IMR-90 (cell line): ENCODE results near the gene FOXO3. TPM values are rescaled to one million over a fixed set of nuclear protein-coding genes. Genes with fewer than 3 reads are reported as not detected.
A peak's percentile ranks its signal among the peaks of the same experiment; 100 is the strongest.
"Not testable (repeated sequence)": the region's sequence is repeated elsewhere in the genome, so short reads cannot be mapped to it uniquely, and the experiment has no call there.

ENCODE experiments used
- ATAC-seq: fragments of 200-7000 bp; cut with Tn5 transposase; 2 replicates; pipeline ENCODE4 v1.9.1; 2020; ENCODE audit warnings: low read depth, mild to moderate bottlenecking, moderate library complexity
- BruUV-seq: library from RNA; stranded (reverse); fragments of 400-500 nt; replicated peaks from 2 replicates; lab custom pipeline; 2021; lab: Mats Ljungman, UMichigan
- CTCF ChIA-PET: fragments of 300-600 bp; formaldehyde crosslinking; extraction: SDS; loops from one replicate; lab custom pipeline; 2021; ENCODE audit warnings: antibody characterized with exemption; lab: Yijun Ruan, JAX
- POLR2A ChIA-PET: fragments of 300-600 bp; sonication (Branson Sonifier 250); formaldehyde crosslinking; loops from one replicate; lab custom pipeline; 2022; ENCODE audit warnings: antibody characterized with exemption; ENCODE audit not compliant: unreplicated experiment; lab: Charles Lee
- DNase-seq: peaks from one replicate; pipeline ENCODE4 v3.0.0; 2013
- H2AFZ ChIP-seq: replicated peaks from 2 replicates; pipeline ENCODE3; 2013; ENCODE audit warnings: low read length, mild to moderate bottlenecking; ENCODE audit not compliant: poor library complexity
- H2AK5ac ChIP-seq: 2 replicates; pipeline ENCODE4 v1.6.1; 2013; ENCODE audit warnings: low read depth, low read length, inconsistent platforms
- H2AK9ac ChIP-seq: replicated peaks from 2 replicates; pipeline ENCODE3; 2013; ENCODE audit warnings: mild to moderate bottlenecking, low read depth, low read length, moderate library complexity; ENCODE audit not compliant: poor library complexity
- H2BK120ac ChIP-seq: 2 replicates; pipeline ENCODE4 v1.6.1; 2013; ENCODE audit warnings: low read depth, low read length, inconsistent platforms
- H2BK15ac ChIP-seq: 3 replicates; pipeline ENCODE4 v1.6.1; 2013; ENCODE audit warnings: low read depth, low read length, inconsistent platforms
- H2BK20ac ChIP-seq: 2 replicates; pipeline ENCODE4 v1.6.1; 2013; ENCODE audit warnings: low read depth, mild to moderate bottlenecking, inconsistent platforms, low read length, moderate library complexity
- H2BK5ac ChIP-seq: 2 replicates; pipeline ENCODE4 v1.6.1; 2013; ENCODE audit warnings: mild to moderate bottlenecking, low read depth, low read length, inconsistent platforms; ENCODE audit not compliant: poor library complexity, severe bottlenecking
- H3K14ac ChIP-seq: replicated peaks from 2 replicates; pipeline ENCODE4 v1.6.1; 2013; ENCODE audit warnings: low read depth, low read length, inconsistent platforms
- H3K18ac ChIP-seq: 2 replicates; pipeline ENCODE4 v1.6.1; 2013; ENCODE audit warnings: low read depth, low read length, control low read depth
- H3K23ac ChIP-seq: 2 replicates; pipeline ENCODE4 v1.6.1; 2013; ENCODE audit warnings: low read depth, low read length, inconsistent platforms
- H3K27ac ChIP-seq: 2 replicates; pipeline ENCODE4 v1.5.1; 2013; ENCODE audit warnings: mild to moderate bottlenecking, control low read depth, low read length; ENCODE audit not compliant: insufficient read depth
- H3K27me3 ChIP-seq: 2 replicates; pipeline ENCODE4 v1.6.1; 2013; ENCODE audit warnings: low read length; ENCODE audit not compliant: control insufficient read depth, insufficient read depth
- H3K36me3 ChIP-seq: 2 replicates; pipeline ENCODE4 v1.6.1; 2013; ENCODE audit warnings: low read length, mixed read lengths; ENCODE audit not compliant: control insufficient read depth, insufficient read depth
- H3K4ac ChIP-seq: 2 replicates; pipeline ENCODE4 v1.6.1; 2013; ENCODE audit warnings: low read depth, low read length, inconsistent platforms
- H3K4me1 ChIP-seq: 2 replicates; pipeline ENCODE4 v1.6.1; 2013; ENCODE audit warnings: low read length, mixed read lengths; ENCODE audit not compliant: control insufficient read depth, insufficient read depth
- H3K4me2 ChIP-seq: 2 replicates; pipeline ENCODE4 v1.6.1; 2013; ENCODE audit warnings: low read depth, mild to moderate bottlenecking, control low read depth, low read length, moderate library complexity
- H3K4me3 ChIP-seq: 2 replicates; pipeline ENCODE4 v1.5.1; 2013; ENCODE audit warnings: low read depth, mild to moderate bottlenecking, control low read depth, low read length, moderate library complexity; ENCODE audit not compliant: insufficient read depth
- H3K56ac ChIP-seq: 2 replicates; pipeline ENCODE4 v1.6.1; 2013; ENCODE audit warnings: low read length, inconsistent platforms; ENCODE audit not compliant: insufficient read depth; ENCODE audit errors: extremely low read depth
- H3K79me1 ChIP-seq, 2 experiments: 2 replicates each; pipeline ENCODE4 v1.6.1; 2013; ENCODE audit warnings: low read length in 2 of 2, inconsistent platforms in 1 of 2, low read depth in 1 of 2
- H3K9ac ChIP-seq: 2 replicates; pipeline ENCODE4 v1.6.1; 2013; ENCODE audit warnings: low read depth, low read length, control low read depth
- H3K9me1 ChIP-seq: 2 replicates; pipeline ENCODE4 v1.6.1; 2013; ENCODE audit warnings: low read length, inconsistent platforms; ENCODE audit not compliant: insufficient read depth
- H3K9me3 ChIP-seq: 2 replicates; pipeline ENCODE4 v1.6.1; 2013; ENCODE audit warnings: low read length; ENCODE audit not compliant: control insufficient read depth, insufficient read depth
- H4K20me1 ChIP-seq: 2 replicates; pipeline ENCODE4 v1.6.1; 2013; ENCODE audit warnings: low read length, inconsistent platforms; ENCODE audit not compliant: insufficient read depth
- H4K5ac ChIP-seq: 2 replicates; pipeline ENCODE4 v1.6.1; 2013; ENCODE audit warnings: mild to moderate bottlenecking, low read depth, low read length, control low read depth
- H4K8ac ChIP-seq, 2 experiments: 2 replicates each; pipeline ENCODE4 v1.6.1; 2013; ENCODE audit warnings: low read depth in 2 of 2, low read length in 2 of 2, control low read depth in 1 of 2, inconsistent platforms in 1 of 2
- H4K91ac ChIP-seq: 2 replicates; pipeline ENCODE4 v1.6.1; 2013; ENCODE audit warnings: low read depth, low read length, inconsistent platforms; ENCODE audit not compliant: insufficient read depth
- BHLHE40 ChIP-seq: fragments of 150-350 bp; IDR thresholded peaks from 2 replicates; pipeline ENCODE4 v1.6.1; 2016; ENCODE audit warnings: mild to moderate bottlenecking, low read depth, low read length
- RFX5 ChIP-seq: IDR thresholded peaks from 2 replicates; pipeline ENCODE4 v1.8.0; 2012; ENCODE audit warnings: low read depth, mild to moderate bottlenecking, low read length, moderate library complexity
- WGBS, 2 experiments: methylation state at CpG; one replicate each; pipeline versions ENCODE4 v1.1.5 to v1.1.7; 2013; ENCODE audit warnings: missing lambda C conversion rate in 2 of 2; ENCODE audit not compliant: insufficient read length in 1 of 2; ENCODE audit errors: extremely low coverage in 2 of 2; 5-methylcytosine and 5-hydroxymethylcytosine counted together
- dilution Hi-C: fragments of 300-500 bp; cut with HindIII; formaldehyde crosslinking; loops from one replicate; pipeline ENCODE4 v1.14.3; 2018; ENCODE audit warnings: low sequenced_read_pairs; ENCODE audit not compliant: unreplicated experiment
- in situ Hi-C: fragments of 300-500 bp; cut with MboI; formaldehyde crosslinking; loops from 3 replicates; pipeline ENCODE4 v1.14.3; 2019; ENCODE audit warnings: low sequenced_read_pairs, inconsistent platforms, mixed read lengths
- intact Hi-C: fragments of 100-400 bp; cut with micrococcal nuclease; formaldehyde crosslinking; loops from 2 replicates; pipeline ENCODE4 v1.10.0; 2022
- polyA plus RNA-seq, 3 experiments: library from polyadenylated mRNA; depleted of rRNA; stranded (reverse); fragments of >200 nt; gene quantifications; 2 replicates each; pipeline ENCODE4 v1.2.3, GENCODE V29; 2012; ENCODE audit warnings: low replicate concordance in 1 of 3
- total RNA-seq: library from RNA; depleted of rRNA; stranded (reverse); fragments of >200 nt; gene quantifications from 2 replicates; pipeline ENCODE4 v1.2.3, GENCODE V29; 2012

FOXO3 gene
- total and polyA plus RNA-seq, 2 of the 4 experiments (the other 2 are of a cell fraction): 17.5 to 38.7 TPM

DNA sequence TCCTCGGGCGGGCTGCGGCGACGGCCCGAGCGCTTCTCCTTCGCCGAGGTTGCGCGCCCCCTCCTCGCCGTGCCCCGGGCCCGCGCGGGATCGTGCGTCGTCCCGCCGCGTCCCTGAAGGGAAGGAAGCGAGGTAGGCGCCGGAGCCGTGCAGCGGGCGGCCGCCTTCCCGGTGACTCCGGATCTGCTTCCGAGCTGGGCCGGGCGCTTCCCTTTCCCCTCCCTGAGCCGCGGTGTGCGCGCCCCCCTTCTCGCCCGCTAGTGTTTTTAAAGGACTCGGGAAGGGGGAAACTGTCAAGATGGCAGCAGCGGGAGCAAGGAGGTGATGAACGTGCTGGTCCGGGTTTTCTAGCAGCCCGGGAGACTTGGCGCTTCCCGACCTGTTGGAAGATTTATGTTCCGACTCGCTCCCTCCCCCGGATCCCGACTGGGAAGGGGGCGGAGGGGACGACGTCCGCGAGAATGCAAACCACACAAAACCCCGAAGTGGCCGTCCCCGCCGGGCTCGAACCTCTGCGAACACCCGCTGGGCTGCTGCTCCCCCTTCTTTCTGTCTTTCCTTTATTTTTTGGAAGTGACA is 744 bp upstream of the FOXO3 start:
- Histone ChIP-seq H2AFZ (peak overlapping the region; percentile 92), H3K14ac (peak overlapping the region; percentile 72), H2AK9ac (peak overlapping the region; percentile 92), H3K4me2 (peak overlapping the region; percentile 67), H4K91ac (peak overlapping the region; percentile 12; the same call in 1 of the 2 replicates), H3K79me1 (peaks cover 0 to 26% of the 10 kb centered on the region in 2 experiments; a peak in 2 of 4 replicates), H2BK120ac (peak overlapping the region; percentile 25; the same call in 1 of the 2 replicates), H2BK15ac (no peak overlapping the region), H3K23ac (peak overlapping the region; percentile 38), H3K27ac (peak overlapping the region; percentile 80), H4K20me1 (peaks cover 19% of the 10 kb centered on the region), H3K56ac (peak overlapping the region; percentile 32; the same call in 1 of the 2 replicates), H2BK5ac (peak overlapping the region; percentile 90), H2BK20ac (no peak overlapping the region), H2AK5ac (0 out of 2 replicates have a peak overlapping the region, but pooled peaks have one; percentile 11), H3K4ac (peak overlapping the region; percentile 72), H4K5ac (no peak overlapping the region), H3K27me3 (no peaks in the 10 kb centered on the region), H3K9ac (peak overlapping the region; percentile 86), H3K4me3 (peak overlapping the region; percentile 78), H3K9me1 (peaks cover 9% of the 10 kb centered on the region), H3K18ac (peak overlapping the region; percentile 53), H4K8ac (peak overlapping the region in 1 of 2 experiments; percentile 2; a peak in 1 of 4 replicates), H3K36me3 (peaks cover 5% of the 10 kb centered on the region; the same call in 1 of the 2 replicates), H3K9me3 (no peaks in the 10 kb centered on the region), H3K4me1 (peaks cover 13% of the 10 kb centered on the region)
- TF ChIP-seq BHLHE40: peak; percentile 63
- no peak for TF ChIP-seq RFX5
- ChIA-PET POLR2A (interaction anchor here (0.5 to 1.0 kb wide), 5 partner anchors 95 to 534 kb away, joined by 3 to 7 read pairs (median 7); partner anchors contain the start of gene SESN1), CTCF (interaction anchor here (1.6 kb wide), 1 partner anchor 333 kb away, joined by 3 read pairs; no protein-coding TSS in a partner anchor)
- intact Hi-C loops: loop anchor here (1.0 to 5.0 kb wide), 6 partner anchors 112 to 822 kb away; partner anchors contain the start of genes CD164 and CEP57L1
- peak; percentile 74 for DNase-seq
- BruUV-seq: no TSS peak
- ATAC-seq: no peak
- WGBS, 2 experiments: 0% methylated on average over 3 of the region's 64 CpGs; no CpG with 5 or more reads in 1 of the 2 experiments
- in situ Hi-C loops: no loop called here
- dilution Hi-C loops: no loop called here

DNA sequence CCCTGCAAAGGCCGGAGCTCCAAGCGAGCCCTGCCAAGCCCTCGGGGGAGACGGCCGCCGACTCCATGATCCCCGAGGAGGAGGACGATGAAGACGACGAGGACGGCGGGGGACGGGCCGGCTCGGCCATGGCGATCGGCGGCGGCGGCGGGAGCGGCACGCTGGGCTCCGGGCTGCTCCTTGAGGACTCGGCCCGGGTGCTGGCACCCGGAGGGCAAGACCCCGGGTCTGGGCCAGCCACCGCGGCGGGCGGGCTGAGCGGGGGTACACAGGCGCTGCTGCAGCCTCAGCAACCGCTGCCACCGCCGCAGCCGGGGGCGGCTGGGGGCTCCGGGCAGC is 561 bp downstream of the FOXO3 start:
- Histone ChIP-seq H3K4me1 (peaks cover 11% of the 10 kb centered on the region), H3K79me1 (peaks cover 0 to 34% of the 10 kb centered on the region in 2 experiments; a peak in 2 of 4 replicates), H3K27ac (peak overlapping the region; percentile 92), H3K4me3 (peak overlapping the region; percentile 78), H4K20me1 (peaks cover 33% of the 10 kb centered on the region), H2BK5ac (peak overlapping the region; percentile 17)
- H4K91ac ChIP-seq, ATAC-seq, H4K8ac ChIP-seq, H2BK20ac ChIP-seq, H3K27me3 ChIP-seq, H4K5ac ChIP-seq, H2BK15ac ChIP-seq, H3K4ac ChIP-seq, H2AFZ ChIP-seq, H2AK9ac ChIP-seq, H3K9me3 ChIP-seq, in situ Hi-C loops, H2AK5ac ChIP-seq, H3K23ac ChIP-seq, H3K4me2 ChIP-seq, H3K9me1 ChIP-seq, H2BK120ac ChIP-seq, BruUV-seq, H3K18ac ChIP-seq, H3K36me3 ChIP-seq, POLR2A ChIA-PET, DNase-seq, H3K14ac ChIP-seq, H3K56ac ChIP-seq, H3K9ac ChIP-seq, dilution Hi-C loops: not testable (repeated sequence)
- intact Hi-C loops: loop anchor here (5.0 kb wide), 1 partner anchor 111 kb away; no protein-coding TSS in a partner anchor
- no CpG with 5 or more reads among the region's 40 CpGs for WGBS, 2 experiments
- CTCF ChIA-PET: interaction anchor here (1.6 kb wide), 1 partner anchor 332 kb away, joined by 3 read pairs; no protein-coding TSS in a partner anchor
